ENCODE results near the gene LMNTD1. TPM values are rescaled to one million over a fixed set of nuclear protein-coding genes. Genes with fewer than 3 reads are reported as not detected.

LMNTD1 gene
- total and polyA plus RNA-seq, 9 of the 15 experiments (the other 6 are each of a cell fraction or from before 2014, with no cell fraction given), result not detected

- TF ChIP-seq TEAD4 (IDR thresholded peaks at IDR 0.05; ENCODE audit: low read length) (no peak), TEAD4 (CRISPR knock-in tag; IDR thresholded peaks at IDR 0.05; ENCODE audit: borderline replicate concordance) (no peak), ZNF23 (CRISPR knock-in tag; IDR thresholded peaks at IDR 0.05) (no peak), KAT7 (CRISPR knock-in tag; IDR thresholded peaks at IDR 0.05; ENCODE audit: borderline replicate concordance) (no peak), SFPQ (IDR thresholded peaks at IDR 0.05; ENCODE audit: low read depth, low read length) (no peak), HDAC2 (IDR thresholded peaks at IDR 0.05) (no peak), ZKSCAN3 (CRISPR knock-in tag; IDR thresholded peaks at IDR 0.05) (no peak), PHTF2 (CRISPR knock-in tag; IDR thresholded peaks at IDR 0.05) (no peak), KAT8 (IDR thresholded peaks at IDR 0.05; ENCODE audit: low read depth) (no peak), CCAR2 (IDR thresholded peaks at IDR 0.05; ENCODE audit: low read depth, low read length) (no peak), TBL1XR1 (IDR thresholded peaks at IDR 0.05; ENCODE audit: low read length in 2 of 2) (no peak), ZNF324 (CRISPR knock-in tag; IDR thresholded peaks at IDR 0.05) (no peak)
- TF ChIP-seq, protein P1, sequence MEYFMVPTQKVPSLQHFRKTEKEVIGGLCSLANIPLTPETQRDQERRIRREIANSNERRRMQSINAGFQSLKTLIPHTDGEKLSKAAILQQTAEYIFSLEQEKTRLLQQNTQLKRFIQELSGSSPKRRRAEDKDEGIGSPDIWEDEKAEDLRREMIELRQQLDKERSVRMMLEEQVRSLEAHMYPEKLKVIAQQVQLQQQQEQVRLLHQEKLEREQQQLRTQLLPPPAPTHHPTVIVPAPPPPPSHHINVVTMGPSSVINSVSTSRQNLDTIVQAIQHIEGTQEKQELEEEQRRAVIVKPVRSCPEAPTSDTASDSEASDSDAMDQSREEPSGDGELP (CRISPR knock-in tag; IDR thresholded peaks at IDR 0.05; ENCODE audit: borderline replicate concordance), result no peak
- TF ChIP-seq, protein P2, sequence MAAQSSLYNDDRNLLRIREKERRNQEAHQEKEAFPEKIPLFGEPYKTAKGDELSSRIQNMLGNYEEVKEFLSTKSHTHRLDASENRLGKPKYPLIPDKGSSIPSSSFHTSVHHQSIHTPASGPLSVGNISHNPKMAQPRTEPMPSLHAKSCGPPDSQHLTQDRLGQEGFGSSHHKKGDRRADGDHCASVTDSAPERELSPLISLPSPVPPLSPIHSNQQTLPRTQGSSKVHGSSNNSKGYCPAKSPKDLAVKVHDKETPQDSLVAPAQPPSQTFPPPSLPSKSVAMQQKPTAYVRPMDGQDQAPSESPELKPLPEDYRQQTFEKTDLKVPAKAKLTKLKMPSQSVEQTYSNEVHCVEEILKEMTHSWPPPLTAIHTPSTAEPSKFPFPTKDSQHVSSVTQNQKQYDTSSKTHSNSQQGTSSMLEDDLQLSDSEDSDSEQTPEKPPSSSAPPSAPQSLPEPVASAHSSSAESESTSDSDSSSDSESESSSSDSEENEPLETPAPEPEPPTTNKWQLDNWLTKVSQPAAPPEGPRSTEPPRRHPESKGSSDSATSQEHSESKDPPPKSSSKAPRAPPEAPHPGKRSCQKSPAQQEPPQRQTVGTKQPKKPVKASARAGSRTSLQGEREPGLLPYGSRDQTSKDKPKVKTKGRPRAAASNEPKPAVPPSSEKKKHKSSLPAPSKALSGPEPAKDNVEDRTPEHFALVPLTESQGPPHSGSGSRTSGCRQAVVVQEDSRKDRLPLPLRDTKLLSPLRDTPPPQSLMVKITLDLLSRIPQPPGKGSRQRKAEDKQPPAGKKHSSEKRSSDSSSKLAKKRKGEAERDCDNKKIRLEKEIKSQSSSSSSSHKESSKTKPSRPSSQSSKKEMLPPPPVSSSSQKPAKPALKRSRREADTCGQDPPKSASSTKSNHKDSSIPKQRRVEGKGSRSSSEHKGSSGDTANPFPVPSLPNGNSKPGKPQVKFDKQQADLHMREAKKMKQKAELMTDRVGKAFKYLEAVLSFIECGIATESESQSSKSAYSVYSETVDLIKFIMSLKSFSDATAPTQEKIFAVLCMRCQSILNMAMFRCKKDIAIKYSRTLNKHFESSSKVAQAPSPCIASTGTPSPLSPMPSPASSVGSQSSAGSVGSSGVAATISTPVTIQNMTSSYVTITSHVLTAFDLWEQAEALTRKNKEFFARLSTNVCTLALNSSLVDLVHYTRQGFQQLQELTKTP (IDR thresholded peaks at IDR 0.05; ENCODE audit: low read depth in 1 of 2, partially characterized antibody in 2 of 2), result no peak
- TF ChIP-seq, protein P3, sequence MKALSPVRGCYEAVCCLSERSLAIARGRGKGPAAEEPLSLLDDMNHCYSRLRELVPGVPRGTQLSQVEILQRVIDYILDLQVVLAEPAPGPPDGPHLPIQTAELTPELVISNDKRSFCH (CRISPR knock-in tag; IDR thresholded peaks at IDR 0.05), result no peak
- TF ChIP-seq, protein P3 (tag; IDR thresholded peaks at IDR 0.05), result no peak
Measured at GRCh38 chr12:25581067-25581466, 28.0 kb upstream of the LMNTD1 start (continued).

Data from K562 (cell line).